Sigmoid colon (tissue), 7 donors: Measurements from ENCODE around the gene VTCN1. TPM values are rescaled to one million over a fixed set of nuclear protein-coding genes. Genes with fewer than 3 reads are reported as not detected.

Source experiments
- DNase-seq: peaks from one replicate; pipeline ENCODE4 v3.0.0-alpha.2; 2019
- H3K27ac ChIP-seq, 4 donors: fragments of 200-600 bp; sonication (generic); one replicate each; pipeline ENCODE4 v1.5.1; 2016 to 2019; ENCODE audit warnings: mild to moderate bottlenecking in 1 of 4
- H3K27me3 ChIP-seq, 3 donors: fragments of 200-600 bp; sonication (generic); one replicate each; pipeline ENCODE4 v1.5.1; 2019; ENCODE audit warnings: mild to moderate bottlenecking in 1 of 3
- H3K36me3 ChIP-seq, 4 donors: fragments of 200-600 bp; sonication (generic); one replicate each; pipeline ENCODE4 v1.5.1; 2016 to 2019
- H3K4me1 ChIP-seq, 4 donors: fragments of 200-600 bp; sonication (generic); one replicate each; pipeline ENCODE4 v1.5.1; 2017 to 2019
- H3K4me3 ChIP-seq, 4 donors: fragments of 200-600 bp; sonication (generic); one replicate each; pipeline ENCODE4 v1.5.1; 2017 to 2019; ENCODE audit warnings: mild to moderate bottlenecking in 2 of 4, moderate library complexity in 1 of 4
- H3K9me3 ChIP-seq, 4 donors: fragments of 200-600 bp in 3 of 4; sonication (generic) in 3 of 4; one replicate each; pipeline versions ENCODE4 v1.5.1 to v1.6.1; 2013 to 2019
- EP300 ChIP-seq, 4 donors: sonication (generic); formaldehyde crosslinking; IDR thresholded peaks; one replicate each; pipeline ENCODE4 v1.6.1; 2017; ENCODE audit warnings: antibody characterized with exemption in 4 of 4
- POLR2A ChIP-seq, 2 donors: fragments of 450-650 bp; IDR thresholded peaks; one replicate each; pipeline ENCODE4 v1.6.1; 2016; ENCODE audit warnings: antibody characterized with exemption in 2 of 2, mild to moderate bottlenecking in 2 of 2, moderate library complexity in 2 of 2
- POLR2AphosphoS5 ChIP-seq, 4 donors: sonication (generic); formaldehyde crosslinking; IDR thresholded peaks; one replicate each; pipeline ENCODE4 v1.6.1; 2017; ENCODE audit warnings: antibody characterized with exemption in 4 of 4
- WGBS, 2 donors: extraction: QIAGEN DNeasy Blood & Tissue Kit; methylation state at CpG; one replicate each; pipeline ENCODE4 v1.1.7; 2013; 5-methylcytosine and 5-hydroxymethylcytosine counted together
- intact Hi-C: fragments of 100-400 bp; cut with DNase I; formaldehyde crosslinking; loops from one replicate; pipeline ENCODE4 v1.15.1; 2023
- polyA plus RNA-seq, 3 donors: library from polyadenylated mRNA; stranded (reverse); fragments of 200-250 nt; gene quantifications; one replicate each; pipeline ENCODE4 v1.2.3, GENCODE V29; 2013
- total RNA-seq, 4 donors: library from RNA; depleted of rRNA; stranded (reverse); fragments of >200 nt; gene quantifications; one replicate each; pipeline ENCODE4 v1.1.0, GENCODE V29; 2016
- TF ChIP-seq, protein P1 (sequence below), 4 experiments: fragments of 450-650 bp in 3 of 4; fragments of 200-600 bp in 1 of 4; IDR thresholded peaks; one replicate each; pipeline ENCODE4 v1.5.1; 2016 to 2019; ENCODE audit warnings: antibody characterized with exemption in 4 of 4, mild to moderate bottlenecking in 3 of 4, moderate library complexity in 2 of 4
- donor health status: healthy with polysubstance abuse.
- donor health status: Bipolar disorder and iron deficiency.
- donor health status: healthy.

The VTCN1 gene
- total and polyA plus RNA-seq, 7 donors, result not detected

DNA sequence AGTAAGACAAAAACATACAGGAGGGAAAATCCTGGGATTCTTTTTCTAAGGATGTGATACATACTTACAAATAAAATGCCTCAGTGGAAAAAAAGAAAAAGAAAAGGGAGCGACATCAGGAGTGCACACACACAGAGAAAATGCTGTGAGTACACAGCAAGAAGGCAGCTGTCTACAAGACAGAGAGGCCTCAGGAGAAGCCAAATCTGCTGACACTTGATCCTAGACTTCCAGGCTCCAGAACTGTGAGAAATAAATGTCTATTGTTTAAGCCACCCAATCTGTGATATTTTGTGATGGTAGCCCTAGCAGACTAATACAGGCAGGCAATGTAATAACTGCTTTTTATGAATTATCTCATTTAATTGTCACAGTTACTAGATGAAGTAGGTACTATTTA lies 72.2 kb downstream of the VTCN1 start:
- no peak for DNase-seq
- intact Hi-C loops, result no loop called here
- Histone ChIP-seq H3K27ac (no peak overlapping the region), H3K9me3 (no peaks in the 10 kb centered on the region), H3K36me3 (no peaks in the 10 kb centered on the region), H3K4me3 (no peak overlapping the region), H3K4me1 (no peaks in the 10 kb centered on the region), H3K27me3 (no peaks in the 10 kb centered on the region)
- WGBS, 2 donors, result 96% methylated on average over 1 of the region's 1 CpG
- TF ChIP-seq POLR2A (IDR thresholded peaks at IDR 0.05) (no peak), EP300 (IDR thresholded peaks at IDR 0.05) (no peak), POLR2AphosphoS5 (IDR thresholded peaks at IDR 0.05) (no peak)
- TF ChIP-seq, protein P1, sequence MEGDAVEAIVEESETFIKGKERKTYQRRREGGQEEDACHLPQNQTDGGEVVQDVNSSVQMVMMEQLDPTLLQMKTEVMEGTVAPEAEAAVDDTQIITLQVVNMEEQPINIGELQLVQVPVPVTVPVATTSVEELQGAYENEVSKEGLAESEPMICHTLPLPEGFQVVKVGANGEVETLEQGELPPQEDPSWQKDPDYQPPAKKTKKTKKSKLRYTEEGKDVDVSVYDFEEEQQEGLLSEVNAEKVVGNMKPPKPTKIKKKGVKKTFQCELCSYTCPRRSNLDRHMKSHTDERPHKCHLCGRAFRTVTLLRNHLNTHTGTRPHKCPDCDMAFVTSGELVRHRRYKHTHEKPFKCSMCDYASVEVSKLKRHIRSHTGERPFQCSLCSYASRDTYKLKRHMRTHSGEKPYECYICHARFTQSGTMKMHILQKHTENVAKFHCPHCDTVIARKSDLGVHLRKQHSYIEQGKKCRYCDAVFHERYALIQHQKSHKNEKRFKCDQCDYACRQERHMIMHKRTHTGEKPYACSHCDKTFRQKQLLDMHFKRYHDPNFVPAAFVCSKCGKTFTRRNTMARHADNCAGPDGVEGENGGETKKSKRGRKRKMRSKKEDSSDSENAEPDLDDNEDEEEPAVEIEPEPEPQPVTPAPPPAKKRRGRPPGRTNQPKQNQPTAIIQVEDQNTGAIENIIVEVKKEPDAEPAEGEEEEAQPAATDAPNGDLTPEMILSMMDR (IDR thresholded peaks at IDR 0.05), result no peak

DNA sequence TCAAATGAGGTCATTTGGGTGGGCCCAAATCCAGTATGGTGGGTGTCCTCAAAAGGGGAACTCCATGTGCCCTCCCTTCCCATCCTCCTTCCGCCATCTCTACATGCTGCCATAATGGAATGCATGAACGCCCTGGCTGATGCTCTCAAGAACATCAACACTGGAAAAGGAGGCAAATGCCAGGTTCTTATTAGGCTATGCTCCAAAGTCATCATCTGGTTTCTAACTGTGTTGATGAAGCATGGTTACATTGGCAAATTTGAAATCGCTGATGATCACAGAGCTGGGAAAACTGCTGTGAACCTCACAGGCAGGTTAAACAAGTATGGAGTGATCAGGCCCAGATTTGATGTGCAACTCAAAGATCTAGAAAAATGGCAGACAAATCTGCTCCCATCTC lies 72.6 kb downstream of the VTCN1 start:
- H3K4me3 ChIP-seq, result no peak overlapping the region
- H3K4me1 ChIP-seq, result no peaks in the 10 kb centered on the region
- no peaks in the 10 kb centered on the region for H3K9me3 ChIP-seq
- intact Hi-C loops, result no loop called here
- H3K36me3 ChIP-seq, result no peaks in the 10 kb centered on the region
- no peak overlapping the region for H3K27ac ChIP-seq
- DNase-seq, result no peak
- 94 to 95% methylated on average over 3 of the region's 3 CpGs for WGBS, 2 donors
- H3K27me3 ChIP-seq, result no peaks in the 10 kb centered on the region
- TF ChIP-seq, protein P1 (IDR thresholded peaks at IDR 0.05), result no peak
- TF ChIP-seq POLR2A (IDR thresholded peaks at IDR 0.05) (no peak), EP300 (IDR thresholded peaks at IDR 0.05) (no peak), POLR2AphosphoS5 (IDR thresholded peaks at IDR 0.05) (no peak)

DNA sequence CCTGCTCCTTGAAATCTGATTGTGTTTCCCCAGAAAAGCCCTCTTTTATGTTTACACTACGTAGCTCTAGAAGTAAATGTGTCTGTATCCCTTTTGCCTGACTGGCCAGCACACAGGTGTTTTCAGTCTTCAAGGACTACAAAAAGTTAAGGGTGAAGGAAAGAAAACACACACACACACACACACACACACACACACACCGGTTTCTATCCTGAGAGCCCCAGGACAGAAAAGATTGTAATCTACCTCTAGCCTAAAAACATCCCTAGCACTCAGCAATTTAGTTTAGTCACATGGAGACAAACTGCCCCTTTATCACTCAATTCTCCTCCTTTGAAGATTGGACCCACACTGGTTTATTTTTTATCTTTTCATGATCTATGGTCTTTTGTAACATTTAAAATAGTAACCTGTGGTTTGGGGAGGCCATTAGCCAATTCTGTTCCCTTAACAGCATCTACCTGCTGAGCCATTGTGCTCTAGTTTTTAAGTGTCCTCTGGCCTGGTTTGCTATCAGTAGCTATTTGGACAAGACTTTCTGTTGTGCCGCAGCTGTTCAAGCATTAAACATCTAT lies 73.4 kb downstream of the VTCN1 start:
- Histone ChIP-seq H3K4me1 (no peaks in the 10 kb centered on the region), H3K9me3 (no peaks in the 10 kb centered on the region), H3K36me3 (no peaks in the 10 kb centered on the region), H3K4me3 (no peak overlapping the region), H3K27me3 (no peaks in the 10 kb centered on the region), H3K27ac (no peak overlapping the region)
- TF ChIP-seq POLR2A (IDR thresholded peaks at IDR 0.05) (no peak), POLR2AphosphoS5 (IDR thresholded peaks at IDR 0.05) (no peak), EP300 (IDR thresholded peaks at IDR 0.05) (no peak)
- TF ChIP-seq, protein P1 (IDR thresholded peaks at IDR 0.05), result no peak
- WGBS, 2 donors, result 83 to 91% methylated on average over 3 of the region's 3 CpGs
- no peak for DNase-seq
- intact Hi-C loops, result no loop called here

DNA sequence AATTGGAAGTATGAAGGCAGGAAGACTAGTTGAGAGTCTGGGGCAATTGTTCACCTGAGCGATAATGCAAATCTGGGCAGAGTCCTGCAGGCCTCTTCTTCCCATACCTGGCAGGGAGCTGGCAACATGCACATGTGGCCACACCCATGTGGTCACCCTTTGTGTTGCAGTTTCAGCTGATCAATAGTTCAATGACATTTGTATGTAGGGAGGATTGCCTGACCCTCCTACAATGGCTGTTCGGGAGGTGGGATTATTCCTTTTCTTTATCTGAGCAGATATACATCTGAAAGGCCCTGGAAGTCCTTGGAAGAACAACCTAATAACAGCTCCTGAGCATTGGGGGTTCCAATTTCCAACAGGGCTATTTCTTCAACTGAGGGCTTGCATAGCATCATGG lies 74.0 kb downstream of the VTCN1 start:
- DNase-seq, result no peak
- Histone ChIP-seq H3K4me3 (no peak overlapping the region), H3K36me3 (no peaks in the 10 kb centered on the region), H3K27ac (no peak overlapping the region), H3K9me3 (no peaks in the 10 kb centered on the region), H3K27me3 (no peaks in the 10 kb centered on the region), H3K4me1 (no peaks in the 10 kb centered on the region)
- WGBS, 2 donors, result 74% methylated on average over 2 of the region's 2 CpGs
- intact Hi-C loops, result no loop called here
- TF ChIP-seq POLR2A (IDR thresholded peaks at IDR 0.05), result no peak
- no peak for TF ChIP-seq EP300 (IDR thresholded peaks at IDR 0.05)
- TF ChIP-seq, protein P1 (IDR thresholded peaks at IDR 0.05), result no peak
- no peak for TF ChIP-seq POLR2AphosphoS5 (IDR thresholded peaks at IDR 0.05)

DNA sequence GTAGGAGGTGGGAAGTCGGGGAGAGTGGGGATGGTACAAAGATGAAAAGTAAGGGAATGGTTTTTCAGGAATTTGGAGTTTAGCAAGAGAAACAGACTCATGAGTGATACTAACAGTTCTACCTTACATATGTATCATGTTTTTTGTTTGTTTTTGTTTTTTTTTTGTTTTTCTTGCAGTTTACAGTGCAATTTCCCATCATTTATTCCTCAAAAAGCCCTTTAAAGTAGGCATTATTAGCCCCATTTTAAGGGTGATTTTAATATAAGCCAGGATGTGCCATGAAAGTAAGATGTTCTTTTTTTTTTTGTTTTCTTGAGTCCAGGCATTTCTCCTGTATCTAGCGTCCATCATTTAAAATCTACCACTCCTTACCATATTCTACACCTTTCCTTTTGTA lies 75.4 kb downstream of the VTCN1 start:
- Histone ChIP-seq H3K9me3 (no peaks in the 10 kb centered on the region), H3K27ac (no peak overlapping the region), H3K36me3 (no peaks in the 10 kb centered on the region), H3K4me3 (no peak overlapping the region), H3K4me1 (no peaks in the 10 kb centered on the region), H3K27me3 (no peaks in the 10 kb centered on the region)
- intact Hi-C loops, result no loop called here
- DNase-seq, result no peak
- WGBS, 2 donors, result 86 to 92% methylated on average over 2 of the region's 2 CpGs
- TF ChIP-seq EP300 (IDR thresholded peaks at IDR 0.05) (no peak), POLR2A (IDR thresholded peaks at IDR 0.05) (no peak)
- TF ChIP-seq, protein P1 (IDR thresholded peaks at IDR 0.05), result no peak
